Gastrocnemius medialis (tissue), 4 donors: Measurements from ENCODE around the gene SPRR2B.

Experiments
- CTCF ChIP-seq, 5 experiments: fragments of 450-650 bp in 3 of 5; fragments of 200-600 bp in 2 of 5; sonication (generic) in 2 of 5; IDR thresholded peaks in 4 of 5; conservative IDR thresholded peaks in 1 of 5; 1 replicate in 4 of 5; 2 replicates in 1 of 5; pipeline ENCODE4 v1.5.1; 2016 to 2019; ENCODE audit warnings: antibody characterized with exemption in 5 of 5, mild to moderate bottlenecking in 3 of 5, moderate library complexity in 3 of 5
- POLR2A ChIP-seq, 2 donors: fragments of 450-650 bp; IDR thresholded peaks; one replicate each; pipeline ENCODE4 v1.6.1; 2017; ENCODE audit warnings: antibody characterized with exemption in 2 of 2, mild to moderate bottlenecking in 2 of 2, moderate library complexity in 2 of 2

DNA sequence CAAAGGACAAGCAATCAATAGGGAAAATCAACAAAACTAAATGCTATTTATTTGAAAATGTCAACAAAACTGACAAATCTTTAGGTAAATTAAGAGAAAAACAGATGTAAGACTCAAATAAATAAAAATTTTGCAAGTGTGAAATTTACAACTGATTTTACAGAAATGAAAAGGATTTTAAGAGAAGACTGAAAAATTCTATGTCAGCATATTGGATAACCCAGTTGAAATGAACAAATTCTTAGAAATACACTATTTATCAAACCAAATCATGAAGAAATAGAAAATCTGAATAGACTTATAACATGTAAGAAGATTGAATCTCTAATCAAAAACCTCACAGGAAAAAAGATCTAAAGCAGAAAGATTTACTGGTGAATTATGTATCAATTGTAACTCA, 49.5 kb upstream of the SPRR2B start:
- TF ChIP-seq POLR2A (IDR thresholded peaks at IDR 0.05) (no peak), CTCF (IDR thresholded peaks at IDR 0.05 in 4 of 5, conservative IDR thresholded peaks at IDR 0.05 in 1 of 5) (no peak)
